ENCODE data around the gene DRC7.
"Not testable (repeated sequence)": the region's sequence is repeated elsewhere in the genome, so short reads cannot be mapped to it uniquely, and the experiment has no call there.

DRC7 gene

GRCh38 chr16:57765160-57765728, 70.6 kb downstream of the DRC7 start:
- no peaks in the 10 kb centered on the region for H3K9me3 Mint-ChIP-seq
- H3K4me3 Mint-ChIP-seq: no peak overlapping the region
- no peak overlapping the region for H3K27ac Mint-ChIP-seq
- H3K4me1 Mint-ChIP-seq: peaks cover 12% of the 10 kb centered on the region
- ATAC-seq: no peak
- H3K36me3 Mint-ChIP-seq: peaks cover 6% of the 10 kb centered on the region
- DNase-seq (ENCODE audit: low spot score in 2 of 2): no peak

GRCh38 chr16:57766714-57767348, 72.2 kb downstream of the DRC7 start:
- no peaks in the 10 kb centered on the region for H3K9me3 Mint-ChIP-seq
- no peak overlapping the region for H3K4me3 Mint-ChIP-seq
- ATAC-seq (no peak), DNase-seq (ENCODE audit: low spot score in 2 of 2) (no peak)
- H3K27ac Mint-ChIP-seq: no peak overlapping the region
- peaks cover 6% of the 10 kb centered on the region for H3K36me3 Mint-ChIP-seq
- peaks cover 12% of the 10 kb centered on the region for H3K4me1 Mint-ChIP-seq

GRCh38 chr16:57769541-57770145, 75.0 kb downstream of the DRC7 start:
- no peak for DNase-seq (ENCODE audit: low spot score in 2 of 2)
- no peak overlapping the region for H3K4me3 Mint-ChIP-seq
- H3K4me1 Mint-ChIP-seq: peaks cover 8% of the 10 kb centered on the region
- H3K36me3 Mint-ChIP-seq: peaks cover 6% of the 10 kb centered on the region
- no peaks in the 10 kb centered on the region for H3K9me3 Mint-ChIP-seq
- no peak for ATAC-seq
- H3K27ac Mint-ChIP-seq: no peak overlapping the region

GRCh38 chr16:57770361-57770760, 75.8 kb downstream of the DRC7 start:
- no peaks in the 10 kb centered on the region for H3K9me3 Mint-ChIP-seq
- no peak for DNase-seq (ENCODE audit: low spot score in 2 of 2)
- no peak overlapping the region for H3K4me3 Mint-ChIP-seq
- no peak for ATAC-seq
- H3K36me3 Mint-ChIP-seq: peaks cover 2% of the 10 kb centered on the region
- no peak overlapping the region for H3K27ac Mint-ChIP-seq
- peaks cover 2% of the 10 kb centered on the region for H3K4me1 Mint-ChIP-seq

GRCh38 chr16:57771141-57771785, 76.7 kb downstream of the DRC7 start:
- Mint-ChIP-seq H3K36me3 (no peaks in the 10 kb centered on the region), H3K27ac (no peak overlapping the region), H3K9me3 (no peaks in the 10 kb centered on the region), H3K4me3 (no peak overlapping the region), H3K4me1 (no peaks in the 10 kb centered on the region)
- ATAC-seq (no peak), DNase-seq (ENCODE audit: low spot score in 2 of 2) (no peak)

GRCh38 chr16:57773019-57773418, 78.4 kb downstream of the DRC7 start:
- DNase-seq (ENCODE audit: low spot score in 2 of 2) (no peak), ATAC-seq (no peak)
- Mint-ChIP-seq H3K36me3 (no peaks in the 10 kb centered on the region), H3K4me3 (no peak overlapping the region), H3K4me1 (no peaks in the 10 kb centered on the region), H3K9me3 (no peaks in the 10 kb centered on the region), H3K27ac (no peak overlapping the region)

GRCh38 chr16:57773655-57774295, 79.2 kb downstream of the DRC7 start:
- no peak for DNase-seq (ENCODE audit: low spot score in 2 of 2)
- Mint-ChIP-seq H3K4me1 (no peaks in the 10 kb centered on the region), H3K27ac (no peak overlapping the region), H3K9me3 (no peaks in the 10 kb centered on the region), H3K4me3 (no peak overlapping the region), H3K36me3 (no peaks in the 10 kb centered on the region)
- ATAC-seq: no peak

GRCh38 chr16:57774705-57775285, 80.2 kb downstream of the DRC7 start:
- no peak overlapping the region for H3K27ac Mint-ChIP-seq
- no peaks in the 10 kb centered on the region for H3K9me3 Mint-ChIP-seq
- ATAC-seq (no peak), DNase-seq (ENCODE audit: low spot score in 2 of 2) (no peak)
- H3K36me3 Mint-ChIP-seq: no peaks in the 10 kb centered on the region
- H3K4me1 Mint-ChIP-seq: no peaks in the 10 kb centered on the region
- H3K4me3 Mint-ChIP-seq: no peak overlapping the region

GRCh38 chr16:57775661-57776469, 81.3 kb downstream of the DRC7 start:
- H3K9me3 Mint-ChIP-seq: no peaks in the 10 kb centered on the region
- DNase-seq (ENCODE audit: low spot score in 2 of 2) (no peak), ATAC-seq (peak; percentile 42)
- no peak overlapping the region for H3K27ac Mint-ChIP-seq
- H3K4me3 Mint-ChIP-seq: no peak overlapping the region
- no peaks in the 10 kb centered on the region for H3K36me3 Mint-ChIP-seq
- no peaks in the 10 kb centered on the region for H3K4me1 Mint-ChIP-seq

- Mint-ChIP-seq H3K4me3 (no peak overlapping the region), H3K9me3 (no peaks in the 10 kb centered on the region), H3K36me3 (no peaks in the 10 kb centered on the region), H3K4me1 (no peaks in the 10 kb centered on the region), H3K27ac (no peak overlapping the region)
- ATAC-seq (no peak), DNase-seq (ENCODE audit: low spot score in 2 of 2) (no peak)
Observed at GRCh38 chr16:57778658-57779057, 84.1 kb downstream of the DRC7 start.

GRCh38 chr16:57779836-57780235, 85.2 kb downstream of the DRC7 start:
- not testable (repeated sequence) for H3K4me1 Mint-ChIP-seq; ATAC-seq; H3K36me3 Mint-ChIP-seq; H3K27ac Mint-ChIP-seq; H3K4me3 Mint-ChIP-seq; H3K9me3 Mint-ChIP-seq; DNase-seq (ENCODE audit: low spot score in 2 of 2)

GRCh38 chr16:57781349-57781740, 86.7 kb downstream of the DRC7 start:
- Mint-ChIP-seq H3K27ac (no peak overlapping the region), H3K4me1 (no peaks in the 10 kb centered on the region), H3K4me3 (no peak overlapping the region), H3K9me3 (no peaks in the 10 kb centered on the region), H3K36me3 (no peaks in the 10 kb centered on the region)
- no peak for DNase-seq (ENCODE audit: low spot score in 2 of 2)
- ATAC-seq: no peak
